GM19455 (cell line): Measurements from ENCODE around the gene DEAF1.
"Not testable (repeated sequence)": the region's sequence is repeated elsewhere in the genome, so short reads cannot be mapped to it uniquely, and the experiment has no call there.

Experiments used
- ATAC-seq: cut with Tn5 transposase; IDR thresholded peaks from one replicate; pipeline ENCODE4 v1.9.1; 2021; ENCODE audit not compliant: unreplicated experiment

The DEAF1 gene

DNA sequence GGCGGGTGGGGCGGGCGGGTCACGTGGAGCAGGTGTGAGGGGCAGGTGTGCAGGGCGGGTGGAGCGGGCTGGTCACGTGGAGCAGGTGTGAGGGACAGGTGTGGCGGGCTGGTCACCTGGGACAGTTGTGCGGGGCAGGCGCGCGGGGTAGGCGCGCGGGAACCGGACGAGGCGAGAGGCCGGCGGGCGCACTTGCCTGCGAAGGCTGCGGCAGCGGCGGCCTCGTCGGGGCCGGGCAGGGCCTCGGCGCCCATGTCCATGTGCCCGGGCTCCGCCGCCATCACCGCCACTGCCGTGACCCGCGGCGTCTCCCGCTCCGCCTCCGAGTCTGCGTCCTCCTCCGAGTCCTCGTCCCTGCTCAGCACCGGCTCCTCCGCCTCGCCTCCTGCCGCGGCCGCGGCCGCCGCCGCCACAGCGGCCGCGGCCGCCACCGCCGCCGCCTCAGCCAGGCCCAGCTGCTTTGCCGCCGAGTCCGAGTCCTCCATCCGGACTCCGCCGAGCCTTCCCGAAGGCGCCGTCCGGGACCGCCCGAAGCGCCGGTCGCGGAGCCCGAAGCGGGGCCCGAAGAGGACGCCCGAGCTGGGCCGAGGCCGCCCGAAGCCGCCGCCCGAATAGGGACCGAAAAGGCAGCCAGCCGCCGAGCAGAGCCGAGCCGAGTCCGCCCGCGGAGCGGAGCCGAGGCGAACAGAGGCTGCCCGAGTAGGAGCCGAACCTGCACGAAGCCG, at the start of gene DEAF1:
Gene DEAF1 (minus strand): TSS at position 660 of the 725 bp plus-strand sequence. CDS start 175 bp downstream, at position 485.
- peak; percentile 77 for ATAC-seq

DNA sequence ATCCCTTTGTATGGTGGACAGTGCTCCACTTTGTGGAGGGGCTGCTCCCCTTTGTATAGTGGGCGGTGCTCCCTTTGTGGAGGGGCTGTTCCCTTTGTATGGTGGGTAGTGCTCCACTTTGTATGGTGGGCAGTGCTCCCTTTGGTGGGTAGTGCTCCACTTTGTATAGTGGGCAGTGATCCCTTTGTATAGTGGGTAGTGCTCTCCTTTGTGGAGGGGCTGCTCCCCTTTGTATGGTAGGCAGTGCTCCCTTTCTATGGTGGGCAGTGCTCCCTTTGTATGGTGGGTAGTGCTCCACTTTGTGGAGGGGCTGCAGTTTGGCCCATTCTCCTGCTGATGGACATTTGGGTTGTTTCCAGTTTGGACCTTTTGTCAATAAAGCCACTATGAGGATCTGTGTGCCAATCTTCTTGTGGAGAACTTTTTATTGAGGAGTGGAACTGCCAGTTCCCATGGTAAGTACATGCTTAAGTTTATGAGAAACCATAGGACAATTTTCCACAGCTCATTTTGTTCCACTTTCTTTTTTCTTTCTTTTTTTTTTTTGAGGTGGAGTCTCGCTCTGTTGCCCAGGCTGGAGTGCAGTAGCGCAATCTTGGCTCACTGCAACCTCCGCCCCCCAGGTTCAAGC, 47.7 kb upstream of the DEAF1 start:
- no peak for ATAC-seq

DNA sequence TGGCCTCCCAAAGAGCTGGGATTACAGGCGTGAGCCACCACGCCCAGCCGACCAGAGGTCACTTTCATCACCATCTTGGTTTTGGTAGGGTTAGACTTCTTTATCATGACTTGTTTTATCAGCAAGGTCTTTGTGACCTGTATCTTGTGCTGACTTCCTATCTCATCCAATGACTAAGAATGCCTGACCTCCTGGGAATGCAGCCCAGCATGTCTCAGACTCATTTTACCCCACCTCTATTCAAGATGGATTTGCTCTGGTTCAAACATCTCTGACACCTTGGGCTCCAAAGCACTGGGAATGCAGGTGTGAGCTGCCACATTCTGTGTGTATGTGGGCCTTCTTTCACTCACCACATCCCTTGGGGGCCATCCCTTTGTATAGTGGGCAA, 47.1 kb upstream of the DEAF1 start:
- no peak for ATAC-seq

- ATAC-seq: not testable (repeated sequence)
These were observed 42.9 kb upstream of the DEAF1 start for GRCh38 chr11:737899-738298.

- ATAC-seq: no peak
These were observed 42.3 kb upstream of the DEAF1 start for GRCh38 chr11:737366-737765.

- not testable (repeated sequence) for ATAC-seq
These were observed 39.5 kb upstream of the DEAF1 start for GRCh38 chr11:734541-734940.

- ATAC-seq: no peak
These were observed 38.0 kb upstream of the DEAF1 start for GRCh38 chr11:733072-733471.

DNA sequence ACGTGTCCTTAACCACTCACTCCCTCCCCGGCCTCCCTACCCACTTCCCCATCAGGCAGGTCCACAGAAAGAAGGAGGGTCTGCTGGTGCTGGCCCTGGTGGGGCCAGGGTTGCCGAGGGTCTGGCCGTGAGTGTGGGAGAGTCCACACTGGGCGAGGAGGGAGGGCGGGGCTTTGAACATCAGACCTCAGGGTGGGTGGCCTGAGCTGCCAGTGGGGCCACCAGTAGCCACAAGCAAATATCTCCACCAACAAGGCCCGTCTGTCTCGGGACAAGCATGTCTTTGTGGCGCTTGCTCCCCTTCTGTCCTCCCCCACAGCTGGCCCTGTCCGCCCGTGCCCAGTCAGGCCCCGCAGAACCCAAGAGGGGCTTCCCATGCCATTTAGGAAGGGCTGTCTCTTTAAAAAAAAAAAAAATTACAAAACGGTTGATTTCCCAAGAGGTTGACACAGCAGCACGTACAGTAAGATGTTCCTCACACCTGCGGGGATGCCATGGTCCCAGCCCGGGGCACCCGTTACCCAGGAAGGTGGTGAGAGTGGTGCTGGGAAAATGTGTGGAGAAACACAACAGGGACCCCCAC, 34.6 kb upstream of the DEAF1 start:
- no peak for ATAC-seq

DNA sequence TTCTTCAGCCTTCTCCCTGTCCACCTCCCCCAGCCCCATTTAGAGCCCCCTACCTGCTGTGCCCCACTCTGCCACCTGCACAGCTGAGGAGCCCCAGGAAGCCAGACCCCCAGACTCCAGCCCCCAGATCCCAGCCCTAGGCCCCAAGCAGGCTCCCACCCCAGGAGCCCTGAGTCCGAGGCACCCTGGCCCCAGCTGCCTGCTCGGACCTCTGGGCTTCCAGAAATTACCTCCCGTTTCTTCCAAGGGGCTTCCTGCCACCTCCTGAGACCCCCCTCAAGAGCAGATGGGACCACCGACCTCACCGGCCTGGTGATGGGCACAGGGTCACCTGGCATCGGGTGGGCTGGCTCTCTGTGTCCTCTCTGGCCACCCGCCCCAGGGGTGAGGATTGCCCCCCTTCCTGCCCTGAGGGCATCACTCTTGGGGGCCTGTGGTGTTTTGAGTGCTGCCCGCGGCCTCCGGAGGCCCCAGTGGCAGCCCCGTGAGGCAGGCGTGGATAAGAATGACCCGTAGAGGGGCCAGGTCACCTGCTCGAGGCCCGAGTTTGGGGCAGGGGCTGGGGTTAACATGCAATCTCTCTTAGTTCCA, 34.0 kb upstream of the DEAF1 start:
- ATAC-seq: no peak

DNA sequence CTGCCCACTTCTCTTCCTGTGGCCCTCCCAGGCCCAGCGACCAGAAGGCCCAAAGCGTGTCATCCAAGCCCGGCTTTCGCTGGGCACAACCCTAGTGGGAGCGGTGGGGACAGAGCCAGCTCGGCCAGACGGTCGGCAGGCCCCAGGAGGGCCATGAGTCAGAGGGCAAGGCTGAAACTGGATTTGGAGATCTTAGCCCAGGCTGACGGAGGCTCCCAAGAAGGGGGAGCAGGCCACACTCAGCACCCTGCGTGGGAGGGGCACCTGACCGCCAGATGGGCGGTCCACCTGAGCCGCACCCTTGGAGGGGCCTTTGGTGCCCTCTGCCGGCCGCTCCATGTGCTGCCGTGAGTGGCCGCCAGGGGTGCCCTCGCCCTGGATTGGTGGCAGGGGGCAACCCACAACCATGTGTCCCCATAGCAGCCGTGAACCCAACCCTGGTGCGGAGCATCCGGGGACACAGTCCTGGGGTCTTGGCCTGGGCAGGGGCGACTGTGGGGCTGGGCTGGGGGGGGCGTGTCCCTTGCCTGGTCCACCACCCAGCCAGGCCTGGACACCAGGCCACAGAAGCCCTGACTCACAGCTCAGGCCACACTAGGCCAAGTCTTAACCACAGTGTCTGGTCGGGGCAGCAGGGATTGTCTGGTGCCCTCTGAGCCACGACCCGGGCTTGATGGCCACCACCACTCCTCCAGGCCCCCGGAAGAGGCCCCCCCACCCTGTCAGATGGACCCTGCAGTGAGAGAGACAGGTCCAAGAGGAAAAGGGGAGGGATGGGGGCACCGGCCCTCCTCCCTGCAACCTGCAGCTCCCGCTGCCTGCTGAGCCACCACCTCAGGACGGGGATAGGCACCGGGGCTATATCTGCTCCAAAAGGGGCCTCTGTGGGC, 33.1 kb upstream of the DEAF1 start:
- no peak for ATAC-seq

DNA sequence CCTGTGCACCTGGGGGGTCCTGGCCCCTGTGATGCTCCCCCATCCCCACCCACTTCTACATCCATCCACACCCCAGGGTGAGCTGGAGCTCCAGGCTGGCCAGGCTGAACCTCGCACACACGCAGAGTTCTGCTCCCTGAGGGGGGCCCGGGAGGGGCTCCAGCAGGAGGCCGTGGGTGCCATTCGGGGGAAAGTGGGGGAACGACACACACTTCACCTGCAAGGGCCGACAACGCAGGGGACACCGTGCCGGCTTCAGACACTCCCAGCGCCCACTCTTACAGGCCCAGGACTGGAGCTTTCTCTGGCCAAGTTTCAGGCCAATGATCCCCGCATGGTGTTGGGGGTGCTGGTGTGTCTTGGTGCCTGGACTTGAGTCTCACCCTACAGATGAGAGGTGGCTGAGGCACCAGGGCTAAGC, 32.3 kb upstream of the DEAF1 start:
- no peak for ATAC-seq

GRCh38 chr11:726278-727220, 31.5 kb upstream of the DEAF1 start:
- no peak for ATAC-seq

DNA sequence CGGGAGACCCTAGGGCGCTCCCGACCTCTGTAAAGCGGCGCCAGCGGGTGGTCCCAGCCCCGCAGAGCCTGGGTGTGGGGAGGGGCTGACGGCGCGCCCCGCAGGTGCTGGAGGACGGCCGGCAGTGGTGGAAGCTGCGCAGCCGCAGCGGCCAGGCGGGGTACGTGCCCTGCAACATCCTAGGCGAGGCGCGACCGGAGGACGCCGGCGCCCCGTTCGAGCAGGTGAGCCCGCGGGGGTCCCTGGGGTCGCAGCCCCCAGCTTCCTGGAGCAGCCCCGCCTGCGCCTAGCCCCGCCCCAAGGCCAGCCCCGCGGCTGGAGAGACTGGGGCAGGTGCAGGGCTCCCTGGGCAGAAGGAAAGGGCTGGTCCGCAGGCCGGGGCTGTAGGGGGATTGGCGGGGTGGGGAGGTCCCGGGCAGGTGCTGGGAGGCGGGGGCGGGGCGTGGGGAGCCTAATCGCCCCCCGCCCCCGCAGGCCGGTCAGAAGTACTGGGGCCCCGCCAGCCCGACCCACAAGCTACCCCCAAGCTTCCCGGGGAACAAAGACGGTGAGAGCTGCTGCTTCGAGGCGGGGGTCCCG, 30.7 kb upstream of the DEAF1 start:
- ATAC-seq: no peak

DNA sequence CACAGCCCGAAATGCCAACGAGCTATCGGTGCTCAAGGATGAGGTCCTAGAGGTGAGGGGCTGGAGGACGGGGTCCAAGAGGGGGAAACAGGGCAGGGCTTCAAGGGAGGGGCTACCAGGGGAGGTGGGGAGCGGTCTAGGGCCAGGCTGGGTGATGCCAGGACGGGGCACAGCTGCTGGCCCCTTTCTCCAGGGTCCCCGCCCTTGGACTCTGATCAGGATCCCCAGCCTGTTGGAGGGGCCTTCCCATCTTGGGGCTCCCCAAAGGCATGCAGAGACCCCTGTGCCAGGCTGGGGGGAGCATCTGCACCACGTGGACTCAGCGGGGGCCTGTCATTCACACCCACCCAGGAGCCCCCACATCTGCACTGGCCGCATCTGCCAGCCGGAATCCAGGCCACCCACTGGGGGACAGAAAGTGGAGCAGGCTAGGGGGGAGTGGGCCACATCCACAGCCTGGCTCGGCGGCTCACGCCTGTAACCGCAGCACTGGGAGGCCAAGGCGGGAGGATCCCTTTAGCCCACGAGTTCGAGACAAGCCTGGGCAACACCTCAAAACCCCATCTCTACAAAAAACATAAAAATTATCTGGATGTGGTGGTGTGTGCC, 29.9 kb upstream of the DEAF1 start:
- ATAC-seq: no peak

GRCh38 chr11:724049-724777, 29.2 kb upstream of the DEAF1 start:
- ATAC-seq: no peak

GRCh38 chr11:723120-723883, 28.3 kb upstream of the DEAF1 start:
- no peak for ATAC-seq

GRCh38 chr11:722346-722811, 27.4 kb upstream of the DEAF1 start:
- no peak for ATAC-seq
